Breast epithelium (tissue), 4 donors: ENCODE measurements around the gene IRF1. TPM values are rescaled to one million over a fixed set of nuclear protein-coding genes. Genes with fewer than 3 reads are reported as not detected.

Experiments
- DNase-seq, 2 donors: peaks; one replicate each; pipeline ENCODE4 v3.0.0-alpha.2; 2019; ENCODE audit warnings: low spot score in 2 of 2
- H3K27ac ChIP-seq, 2 donors: fragments of 200-600 bp; sonication (generic) in 1 of 2; one replicate each; pipeline ENCODE4 v1.5.1; 2016 to 2019; ENCODE audit warnings: mild to moderate bottlenecking in 1 of 2
- H3K27me3 ChIP-seq, 2 donors: fragments of 200-600 bp; sonication (generic) in 1 of 2; one replicate each; pipeline versions ENCODE4 v1.5.1 to v1.6.0; 2017 to 2019; ENCODE audit warnings: control low read depth in 1 of 2, mild to moderate bottlenecking in 1 of 2
- H3K36me3 ChIP-seq: fragments of 200-600 bp; one replicate; pipeline ENCODE4 v1.5.1; 2019
- H3K4me1 ChIP-seq, 2 donors: fragments of 200-600 bp; sonication (generic); one replicate each; pipeline ENCODE4 v1.5.1; 2016 to 2019; ENCODE audit warnings: control low read depth in 1 of 2
- H3K4me3 ChIP-seq, 3 donors: fragments of 200-600 bp; sonication (generic); 1 replicate in 2 of 3; 2 replicates in 1 of 3; pipeline ENCODE4 v1.5.1; 2016 to 2019; ENCODE audit warnings: mild to moderate bottlenecking in 3 of 3, moderate library complexity in 2 of 3
- H3K9me3 ChIP-seq, 2 donors: fragments of 200-600 bp; sonication (generic) in 1 of 2; one replicate each; pipeline ENCODE4 v1.5.1; 2016 to 2019; ENCODE audit warnings: control low read depth in 1 of 2
- POLR2A ChIP-seq: fragments of 450-650 bp; IDR thresholded peaks from one replicate; pipeline ENCODE4 v1.6.1; 2016; ENCODE audit warnings: antibody characterized with exemption, mild to moderate bottlenecking, moderate library complexity
- POLR2AphosphoS5 ChIP-seq, 3 donors: sonication (generic); formaldehyde crosslinking; IDR thresholded peaks; one replicate each; pipeline ENCODE4 v1.6.1; 2017; ENCODE audit warnings: antibody characterized with exemption in 3 of 3
- intact Hi-C: fragments of 100-400 bp; cut with DNase I; formaldehyde crosslinking; loops from one replicate; pipeline ENCODE4 v1.15.1; 2023; ENCODE audit warnings: low total_unique reads
- total RNA-seq, 3 donors: library from RNA; depleted of rRNA; stranded (reverse); fragments of >200 nt; gene quantifications; one replicate each; pipeline ENCODE4 v1.1.0, GENCODE V29; 2016
- TF ChIP-seq, protein P1 (sequence below), 3 donors: fragments of 450-650 bp; IDR thresholded peaks; one replicate each; pipeline ENCODE4 v1.5.1; 2016 to 2017; ENCODE audit warnings: antibody characterized with exemption in 3 of 3, mild to moderate bottlenecking in 3 of 3, moderate library complexity in 3 of 3

The IRF1 gene
- total RNA-seq, 3 donors from 2014 or later = 10.4 to 27.8 (median 18.0) TPM

DNA sequence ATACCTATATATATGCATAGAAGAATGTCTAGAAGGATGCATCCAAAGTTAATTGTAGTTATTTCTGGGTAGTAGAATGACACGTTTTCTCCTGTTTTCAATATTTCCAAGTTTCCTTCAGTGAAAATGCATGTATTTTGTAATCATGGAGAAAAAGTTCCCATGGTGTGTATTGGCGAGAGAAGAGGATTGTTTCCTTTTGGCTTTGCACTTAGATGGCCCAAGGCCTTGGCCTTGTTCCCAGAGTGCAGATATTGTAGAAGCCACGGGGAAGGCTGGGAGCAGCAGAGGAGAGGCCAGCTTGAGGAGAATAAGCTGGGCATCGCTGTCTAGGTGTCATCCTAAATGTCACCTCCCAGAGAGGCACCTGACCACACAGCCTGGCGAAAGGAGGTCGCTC is 44.0 kb downstream of the IRF1 start:
- DNase-seq = no peak
- Histone ChIP-seq H3K4me1 (peaks cover 7 to 30% of the 10 kb centered on the region in 2 donors), H3K36me3 (no peaks in the 10 kb centered on the region), H3K27me3 (no peaks in the 10 kb centered on the region), H3K9me3 (no peaks in the 10 kb centered on the region), H3K27ac (peak overlapping the region; percentile 42 to 82), H3K4me3 (no peak overlapping the region)
- intact Hi-C loops = no loop called here
- no peak for TF ChIP-seq POLR2A
- peak; percentile 41 to 53 (median 50) for TF ChIP-seq POLR2AphosphoS5 (IDR thresholded peaks at IDR 0.05)

DNA sequence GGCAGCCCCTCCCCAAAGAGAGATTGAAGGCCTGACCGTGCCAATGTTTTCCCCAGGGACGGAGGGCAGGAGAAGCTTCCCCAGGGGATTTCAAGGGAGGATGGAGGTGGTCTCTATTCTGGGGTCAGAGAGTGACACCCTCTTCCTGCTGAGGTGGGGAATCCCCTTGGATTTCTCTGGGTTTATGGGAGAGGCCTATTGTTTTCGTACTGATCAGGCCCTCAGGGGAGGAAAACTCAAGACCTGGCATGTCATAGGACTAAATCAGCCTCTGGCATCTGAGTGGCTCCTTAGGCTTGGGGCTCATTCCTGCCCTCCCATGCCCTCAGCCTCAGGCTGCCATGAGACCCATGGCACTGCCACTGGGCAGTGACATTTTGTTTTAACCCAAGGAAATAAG is 44.6 kb downstream of the IRF1 start:
- no peaks in the 10 kb centered on the region for H3K9me3 ChIP-seq
- no peaks in the 10 kb centered on the region for H3K36me3 ChIP-seq
- TF ChIP-seq, protein P1, sequence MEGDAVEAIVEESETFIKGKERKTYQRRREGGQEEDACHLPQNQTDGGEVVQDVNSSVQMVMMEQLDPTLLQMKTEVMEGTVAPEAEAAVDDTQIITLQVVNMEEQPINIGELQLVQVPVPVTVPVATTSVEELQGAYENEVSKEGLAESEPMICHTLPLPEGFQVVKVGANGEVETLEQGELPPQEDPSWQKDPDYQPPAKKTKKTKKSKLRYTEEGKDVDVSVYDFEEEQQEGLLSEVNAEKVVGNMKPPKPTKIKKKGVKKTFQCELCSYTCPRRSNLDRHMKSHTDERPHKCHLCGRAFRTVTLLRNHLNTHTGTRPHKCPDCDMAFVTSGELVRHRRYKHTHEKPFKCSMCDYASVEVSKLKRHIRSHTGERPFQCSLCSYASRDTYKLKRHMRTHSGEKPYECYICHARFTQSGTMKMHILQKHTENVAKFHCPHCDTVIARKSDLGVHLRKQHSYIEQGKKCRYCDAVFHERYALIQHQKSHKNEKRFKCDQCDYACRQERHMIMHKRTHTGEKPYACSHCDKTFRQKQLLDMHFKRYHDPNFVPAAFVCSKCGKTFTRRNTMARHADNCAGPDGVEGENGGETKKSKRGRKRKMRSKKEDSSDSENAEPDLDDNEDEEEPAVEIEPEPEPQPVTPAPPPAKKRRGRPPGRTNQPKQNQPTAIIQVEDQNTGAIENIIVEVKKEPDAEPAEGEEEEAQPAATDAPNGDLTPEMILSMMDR (IDR thresholded peaks at IDR 0.05) = no peak
- TF ChIP-seq POLR2AphosphoS5 (IDR thresholded peaks at IDR 0.05) = no peak
- no peak for TF ChIP-seq POLR2A
- no peak for DNase-seq
- no peak overlapping the region for H3K4me3 ChIP-seq
- peak overlapping the region; percentile 82 to 87 for H3K27ac ChIP-seq
- no peaks in the 10 kb centered on the region for H3K27me3 ChIP-seq
- peaks cover 7 to 30% of the 10 kb centered on the region in 2 donors for H3K4me1 ChIP-seq
- intact Hi-C loops = no loop called here

GRCh38 chr5:132445640-132445923 is 45.0 kb downstream of the IRF1 start:
- peaks cover 7 to 30% of the 10 kb centered on the region in 2 donors for H3K4me1 ChIP-seq
- TF ChIP-seq POLR2A (no peak), POLR2AphosphoS5 (IDR thresholded peaks at IDR 0.05) (no peak)
- TF ChIP-seq, protein P1 (IDR thresholded peaks at IDR 0.05) = no peak
- intact Hi-C loops = no loop called here
- no peaks in the 10 kb centered on the region for H3K36me3 ChIP-seq
- peak overlapping the region; percentile 82 to 87 for H3K27ac ChIP-seq
- DNase-seq = no peak
- H3K27me3 ChIP-seq = no peaks in the 10 kb centered on the region
- H3K9me3 ChIP-seq = no peaks in the 10 kb centered on the region
- no peak overlapping the region for H3K4me3 ChIP-seq

- Histone ChIP-seq H3K4me3 (no peak overlapping the region), H3K27ac (peak overlapping the region; percentile 82 to 87), H3K9me3 (no peaks in the 10 kb centered on the region), H3K36me3 (no peaks in the 10 kb centered on the region), H3K4me1 (peaks cover 7 to 31% of the 10 kb centered on the region in 2 donors), H3K27me3 (no peaks in the 10 kb centered on the region)
- TF ChIP-seq POLR2A = no peak
- TF ChIP-seq, protein P1 (IDR thresholded peaks at IDR 0.05) = no peak
- no peak for TF ChIP-seq POLR2AphosphoS5 (IDR thresholded peaks at IDR 0.05)
- intact Hi-C loops = no loop called here
- DNase-seq = no peak
Observed at GRCh38 chr5:132444841-132445639, 45.5 kb downstream of the IRF1 start.

GRCh38 chr5:132444061-132444460 is 46.5 kb downstream of the IRF1 start:
- Histone ChIP-seq H3K36me3 (no peaks in the 10 kb centered on the region), H3K4me3 (no peak overlapping the region), H3K27ac (peak overlapping the region; percentile 17 to 30), H3K4me1 (peaks cover 11 to 36% of the 10 kb centered on the region in 2 donors), H3K27me3 (no peaks in the 10 kb centered on the region), H3K9me3 (no peaks in the 10 kb centered on the region)
- TF ChIP-seq POLR2A = no peak
- TF ChIP-seq POLR2AphosphoS5 (IDR thresholded peaks at IDR 0.05) = no peak
- TF ChIP-seq, protein P1 (IDR thresholded peaks at IDR 0.05) = no peak
- intact Hi-C loops = no loop called here
- DNase-seq = no peak
